Heart left ventricle (tissue), 13 donors: Measurements from ENCODE around the gene RAB3D.

ENCODE experiments used
- CTCF ChIP-seq, 12 donors: fragments of 200-600 bp; sonication (generic) in 4 of 12; IDR thresholded peaks; one replicate each; pipeline versions ENCODE4 v1.5.0 to v1.8.0; 2018 to 2022; ENCODE audit warnings: antibody characterized with exemption in 12 of 12, mild to moderate bottlenecking in 5 of 12
- POLR2A ChIP-seq, 2 donors: fragments of 450-650 bp; IDR thresholded peaks; one replicate each; pipeline ENCODE4 v1.6.1; 2017; ENCODE audit warnings: antibody characterized with exemption in 2 of 2, mild to moderate bottlenecking in 2 of 2, moderate library complexity in 2 of 2
- donor health status: ischemic (EF 13 %, LVEDD 7.1; RV severe dilation, severe dysfunction).
- donor health status: DM: no; HTN: yes; CAD: no.
- donor health status: DM: no; HTN: no; CAD: no.
- donor health status: ischemic (EF 25% LVEDD 6.9; RV normal size, moderate dysfunction).
- donor health status: ischemic (EF 25% LVEDD 5.7; RV mildly dilated, moderate dysfunction).
- donor health status: ischemic (EF 35%, LVEDD 5.7; RV mildly dilated, moderate dysfunction).
- donor health status: nonischemic (EF 11% LVEDD 7.7; RV severe dilation, severe dysfunction).
- donor health status: DM: yes; HTN: yes; CAD: no.
- donor health status: PGD.
- donor health status: ischemic (EF 29% LVEDD 5.4; RV normal size, mild dysfunction).
- donor health status: nonischemic (EF 23%, LVEDD 6.1; RV moderate dilation, normal function).

DNA sequence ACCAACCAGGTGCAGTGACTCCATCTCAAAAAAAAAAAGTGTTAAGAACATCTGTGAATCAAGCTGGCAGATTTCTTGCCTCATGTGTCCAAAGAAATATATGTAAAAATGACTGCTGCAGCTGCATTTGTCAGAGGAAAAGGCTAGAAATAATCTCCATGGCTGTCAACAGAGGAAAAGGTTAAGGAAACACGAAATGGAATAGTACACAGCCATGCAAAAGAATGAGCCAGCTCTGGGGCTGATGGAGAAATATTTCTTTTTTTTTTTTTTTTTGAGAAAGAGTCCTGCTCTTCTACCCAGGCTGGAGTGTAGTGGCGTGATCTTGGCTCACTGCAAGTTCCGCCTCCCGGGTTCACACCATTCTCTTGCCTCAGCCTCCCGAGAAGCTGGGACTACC, 6.6 kb downstream of the RAB3D start:
- TF ChIP-seq CTCF (IDR thresholded peaks at IDR 0.05) (no peak), POLR2A (IDR thresholded peaks at IDR 0.05) (no peak)
